GM19397 (cell line): ENCODE measurements around the gene KLF16.
"Not testable (repeated sequence)": the region's sequence is repeated elsewhere in the genome, so short reads cannot be mapped to it uniquely, and the experiment has no call there.

Source experiments
- ATAC-seq: cut with Tn5 transposase; IDR thresholded peaks from one replicate; pipeline ENCODE4 v1.9.1; 2021; ENCODE audit warnings: mild to moderate bottlenecking, moderate library complexity; ENCODE audit not compliant: unreplicated experiment

The KLF16 gene

DNA sequence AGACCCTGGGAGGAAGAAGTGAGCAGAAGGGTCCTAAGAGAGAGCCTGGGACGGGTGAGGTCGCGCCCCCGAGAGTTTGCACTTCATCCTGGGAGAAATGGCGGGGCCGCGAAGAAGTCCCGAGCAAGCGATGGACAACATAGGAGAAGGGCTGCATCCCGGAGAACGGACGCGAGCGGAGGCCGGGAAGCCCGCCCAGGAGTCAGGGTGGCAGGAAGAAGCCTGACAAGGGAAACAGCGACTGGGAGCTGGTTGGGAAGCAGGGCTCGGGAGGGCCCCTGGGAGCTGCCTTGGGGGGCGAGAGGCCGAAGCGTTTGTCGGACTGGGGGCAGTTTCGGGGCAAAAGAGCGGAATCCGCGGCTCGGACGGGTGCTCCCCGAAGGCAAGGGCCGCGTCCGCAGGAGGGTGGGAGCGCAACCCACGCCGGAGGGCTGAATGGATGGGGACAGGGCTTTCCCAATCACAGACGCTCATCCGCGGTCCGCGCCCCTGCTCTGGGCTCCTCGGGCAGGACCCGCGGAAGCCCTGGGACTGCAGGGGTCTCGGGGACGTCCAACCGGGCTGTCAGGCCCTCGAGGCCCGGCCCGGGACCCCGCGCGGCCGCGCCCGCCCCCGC is 21.4 kb upstream of the KLF16 start:
- peak; percentile 30 for ATAC-seq

DNA sequence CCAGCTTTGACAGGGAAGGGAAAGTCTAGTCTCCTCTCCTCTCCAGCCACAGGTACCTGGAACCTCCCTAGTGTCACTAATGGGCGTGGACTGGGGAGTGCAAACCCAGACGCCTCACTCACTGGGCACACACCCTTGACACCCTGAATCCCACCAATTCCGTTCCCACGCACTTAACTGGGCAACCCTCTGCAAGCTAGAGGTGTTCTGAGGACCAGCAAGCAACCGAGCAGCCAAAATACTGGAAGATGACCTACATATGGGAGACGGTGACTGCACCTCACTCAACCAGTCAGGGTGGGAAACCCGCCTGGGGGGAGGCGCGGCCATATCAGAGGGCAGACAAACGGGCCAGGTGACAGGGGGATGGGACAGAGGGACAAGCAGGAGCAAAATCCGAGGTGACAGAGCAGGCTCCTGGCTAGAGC is 20.9 kb upstream of the KLF16 start:
- no peak for ATAC-seq

DNA sequence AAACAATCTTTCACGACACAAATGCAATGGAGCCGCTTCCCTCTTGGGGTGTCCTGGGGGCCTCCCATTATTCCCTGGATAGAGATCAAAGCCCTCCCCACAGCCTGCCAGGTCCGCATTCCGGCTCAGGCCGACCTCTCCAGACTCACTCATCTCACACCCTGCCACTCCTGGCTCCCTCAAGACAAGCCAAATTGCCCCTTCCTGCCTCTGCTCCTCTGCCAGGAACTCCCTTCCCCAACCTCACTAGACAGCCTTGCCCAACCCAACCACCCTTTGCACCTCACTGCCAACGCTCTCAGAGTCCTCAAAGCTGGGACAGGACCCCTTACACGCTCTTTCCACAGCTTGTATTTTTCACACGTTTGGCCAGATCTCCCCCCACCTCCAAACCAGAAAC is 20.4 kb upstream of the KLF16 start:
- ATAC-seq: no peak

DNA sequence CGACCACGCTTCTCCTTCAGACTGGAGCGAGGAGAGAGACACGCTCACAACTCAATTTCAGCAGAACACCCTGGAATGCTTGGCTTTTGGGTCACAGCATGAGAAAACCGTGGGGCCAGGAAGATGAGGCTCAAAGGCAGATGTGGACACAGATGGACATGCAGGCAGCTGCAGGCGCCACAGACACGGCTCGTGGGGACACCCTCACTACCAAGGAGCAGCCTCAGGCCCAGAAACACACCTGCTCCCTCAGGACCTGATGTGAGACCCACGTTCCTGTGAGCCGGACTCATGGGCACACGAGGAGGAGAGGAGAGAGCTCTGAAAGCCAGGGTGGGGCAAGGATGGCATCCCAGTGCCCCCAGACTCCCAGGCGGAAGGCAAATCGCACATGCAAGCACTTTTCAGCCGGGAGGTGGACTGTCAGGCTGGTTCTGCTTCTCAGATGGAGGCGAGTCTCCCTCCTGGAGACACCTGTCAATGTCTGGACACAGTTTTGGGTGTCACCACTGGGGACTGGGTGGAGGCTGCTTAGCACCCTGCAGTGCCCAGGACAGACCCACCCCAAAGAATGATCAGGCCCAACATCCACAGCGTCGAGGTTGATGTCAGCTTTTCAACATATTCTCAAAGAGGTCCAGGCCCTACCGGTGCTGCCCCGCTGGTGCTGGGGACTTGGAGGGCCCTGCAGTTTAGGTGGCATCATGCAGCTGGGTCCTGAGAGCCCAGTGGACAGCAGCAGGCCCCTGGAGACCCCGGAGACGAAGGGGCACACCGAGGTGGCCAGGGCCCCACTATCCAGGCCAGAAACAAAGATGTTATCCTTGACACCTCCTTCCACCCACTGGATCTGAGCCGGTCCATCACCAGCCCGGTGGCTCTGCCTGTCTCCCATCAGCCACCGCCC is 19.7 kb upstream of the KLF16 start:
- no peak for ATAC-seq

DNA sequence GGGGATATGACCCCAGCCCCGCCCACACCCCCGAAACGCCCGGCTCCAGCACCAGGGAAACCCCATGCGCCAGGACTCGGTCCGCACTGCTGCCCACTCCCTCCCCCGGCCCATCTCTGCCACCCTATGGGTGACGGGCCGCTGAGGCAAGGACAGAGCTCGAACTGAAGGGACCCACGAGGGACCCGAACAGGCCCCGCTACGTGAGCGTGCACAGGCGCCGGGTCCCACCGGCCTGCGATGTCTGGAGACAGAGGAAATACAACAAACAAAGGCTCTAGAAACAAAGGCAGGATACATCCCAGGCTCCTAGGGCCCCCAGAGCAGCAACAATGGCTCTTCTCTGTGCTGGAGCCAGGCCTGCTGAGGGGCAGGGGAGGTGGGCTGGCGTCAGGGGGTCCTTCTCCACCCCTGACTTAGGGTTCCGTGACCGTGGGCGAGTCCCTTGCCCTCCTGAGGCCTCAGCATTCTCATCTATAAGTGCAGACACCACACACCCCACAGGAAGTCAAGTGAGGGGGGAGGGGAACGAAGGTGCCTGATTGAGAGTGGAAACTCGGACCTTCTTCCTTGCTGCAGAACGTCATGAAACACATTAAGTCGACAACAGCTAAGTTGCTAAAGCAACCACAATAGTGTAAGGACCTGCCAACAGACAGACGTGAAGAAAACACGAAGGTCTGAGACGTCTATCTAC is 18.9 kb upstream of the KLF16 start:
- ATAC-seq: no peak

DNA sequence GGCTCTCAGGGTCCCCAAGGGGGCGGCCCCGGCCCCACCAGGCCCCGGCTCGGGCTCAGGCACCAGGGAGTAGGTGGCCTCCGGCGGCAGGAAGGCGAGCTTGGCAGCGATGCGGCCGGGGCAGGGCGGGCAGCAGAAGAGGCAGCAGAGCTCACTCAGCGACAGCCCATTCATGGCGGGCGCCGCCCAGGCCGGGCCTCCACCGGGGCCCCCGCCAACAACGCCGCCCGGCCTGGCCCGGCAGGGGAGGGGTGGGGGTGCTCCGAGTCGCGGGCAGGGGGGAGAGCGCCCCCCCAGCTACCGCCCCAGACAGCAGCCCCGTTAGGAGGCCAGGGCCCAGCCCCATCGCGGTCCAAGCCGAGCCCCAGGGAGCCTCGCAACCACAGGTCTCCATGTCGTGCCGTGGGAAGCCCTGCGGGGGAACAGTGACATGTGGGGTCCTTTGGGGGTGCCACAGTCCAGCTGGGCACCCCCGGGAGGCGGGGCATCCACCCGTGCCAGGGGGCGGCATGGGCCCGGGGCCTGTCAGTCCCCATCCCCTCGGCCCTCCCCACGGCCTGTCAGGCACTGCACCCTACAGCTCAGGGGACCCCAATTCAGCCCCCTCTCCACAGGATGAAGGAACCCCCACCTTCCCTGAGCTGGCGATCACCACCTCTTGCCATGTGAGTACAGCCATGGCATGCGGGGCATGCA is 18.2 kb upstream of the KLF16 start:
- ATAC-seq: not testable (repeated sequence)

DNA sequence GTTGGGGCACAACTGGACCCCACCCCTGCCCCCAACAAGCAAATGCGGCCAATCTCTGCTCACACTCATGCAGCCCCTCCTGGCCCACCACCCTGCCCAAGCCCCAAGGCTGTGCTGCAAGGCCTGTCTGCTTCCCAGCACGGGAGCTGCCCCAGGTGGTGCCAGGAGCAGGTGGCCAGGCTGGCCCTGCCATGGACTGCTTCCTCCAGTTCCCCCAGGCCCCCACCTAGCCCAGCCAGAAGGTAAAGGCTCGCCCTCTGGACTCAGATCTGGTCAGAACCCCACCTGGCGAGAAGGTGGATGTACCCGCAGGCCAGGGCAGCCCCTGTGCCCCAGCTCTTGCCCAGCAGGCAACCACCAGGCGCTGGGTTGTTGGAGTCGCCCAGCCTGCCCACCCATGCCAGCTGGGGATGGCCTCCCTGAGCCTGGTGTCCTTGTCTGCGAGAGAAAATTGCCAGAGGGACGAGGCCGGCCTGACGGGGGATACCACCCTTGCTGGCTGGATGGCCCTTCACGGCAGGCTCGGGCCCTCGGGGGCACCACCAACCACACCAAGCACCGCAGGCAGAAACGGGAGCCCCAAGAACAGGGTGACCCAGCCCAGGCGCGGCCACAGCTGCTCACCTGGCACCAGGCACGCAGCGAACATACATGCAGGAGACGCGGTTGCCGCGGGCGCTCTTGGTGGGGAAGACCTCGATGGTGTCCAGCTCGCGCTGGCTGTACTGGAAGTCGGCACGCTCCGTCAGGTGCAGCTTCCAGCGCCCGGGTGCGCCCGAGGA is 17.4 kb upstream of the KLF16 start:
- ATAC-seq: no peak

DNA sequence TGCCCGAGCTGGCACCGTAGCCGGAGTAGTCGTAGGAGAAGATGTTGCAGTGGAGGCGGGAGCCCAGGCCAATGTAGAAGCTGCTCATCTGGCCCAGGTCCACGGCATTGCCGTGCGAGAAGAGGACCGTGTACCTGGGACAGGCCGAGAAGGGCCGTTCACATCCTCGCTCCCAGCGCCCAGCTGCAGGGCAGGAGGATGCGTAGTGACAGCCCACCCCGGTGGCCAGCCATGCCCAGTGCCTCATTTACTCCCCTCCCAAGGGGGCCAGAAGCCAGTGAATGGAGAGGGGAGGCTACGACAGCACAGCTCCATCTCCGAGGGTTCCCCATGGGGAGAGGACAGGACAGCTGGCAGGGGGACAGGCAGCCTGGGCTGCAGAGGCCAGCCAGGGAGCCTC is 16.6 kb upstream of the KLF16 start:
- not testable (repeated sequence) for ATAC-seq

DNA sequence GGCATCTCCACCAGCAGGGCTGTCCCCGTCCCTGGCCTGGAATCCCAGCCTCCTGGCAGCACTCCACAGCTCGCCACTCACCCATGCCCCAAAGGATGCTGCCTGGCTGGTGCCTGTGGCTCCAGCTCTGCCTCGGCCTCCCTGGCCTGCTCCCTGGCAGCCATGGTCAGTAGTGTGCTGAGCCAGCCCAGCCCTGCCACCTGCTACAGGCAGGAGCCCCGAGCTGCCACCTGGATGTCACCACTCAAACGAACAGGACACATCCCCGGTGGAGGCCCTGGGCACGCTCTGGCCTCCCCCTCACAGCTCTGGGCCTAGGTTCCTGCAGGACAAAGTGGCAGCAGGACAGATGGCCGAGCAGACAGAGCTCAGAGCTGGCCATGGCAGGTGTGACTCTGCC is 15.2 kb upstream of the KLF16 start:
- not testable (repeated sequence) for ATAC-seq

DNA sequence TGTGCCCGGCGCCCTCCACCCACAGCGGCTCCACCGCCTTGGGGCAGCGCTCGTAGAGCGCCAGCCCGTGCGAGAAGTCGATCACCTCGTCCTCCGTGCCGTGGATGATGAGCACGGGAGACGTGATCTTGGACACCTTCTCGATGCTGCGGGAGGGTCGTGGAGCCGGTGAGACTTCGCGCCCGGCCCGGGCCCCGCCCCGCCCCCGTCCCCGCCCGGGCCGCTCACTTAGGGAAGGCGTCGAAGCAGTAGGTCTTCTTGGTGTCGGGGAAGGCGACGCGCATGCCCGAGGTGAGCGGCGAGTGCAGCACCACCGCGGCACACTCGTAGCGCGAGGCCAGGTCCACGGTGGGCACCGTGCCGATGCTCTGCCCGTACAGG is 13.9 kb upstream of the KLF16 start:
- not testable (repeated sequence) for ATAC-seq

DNA sequence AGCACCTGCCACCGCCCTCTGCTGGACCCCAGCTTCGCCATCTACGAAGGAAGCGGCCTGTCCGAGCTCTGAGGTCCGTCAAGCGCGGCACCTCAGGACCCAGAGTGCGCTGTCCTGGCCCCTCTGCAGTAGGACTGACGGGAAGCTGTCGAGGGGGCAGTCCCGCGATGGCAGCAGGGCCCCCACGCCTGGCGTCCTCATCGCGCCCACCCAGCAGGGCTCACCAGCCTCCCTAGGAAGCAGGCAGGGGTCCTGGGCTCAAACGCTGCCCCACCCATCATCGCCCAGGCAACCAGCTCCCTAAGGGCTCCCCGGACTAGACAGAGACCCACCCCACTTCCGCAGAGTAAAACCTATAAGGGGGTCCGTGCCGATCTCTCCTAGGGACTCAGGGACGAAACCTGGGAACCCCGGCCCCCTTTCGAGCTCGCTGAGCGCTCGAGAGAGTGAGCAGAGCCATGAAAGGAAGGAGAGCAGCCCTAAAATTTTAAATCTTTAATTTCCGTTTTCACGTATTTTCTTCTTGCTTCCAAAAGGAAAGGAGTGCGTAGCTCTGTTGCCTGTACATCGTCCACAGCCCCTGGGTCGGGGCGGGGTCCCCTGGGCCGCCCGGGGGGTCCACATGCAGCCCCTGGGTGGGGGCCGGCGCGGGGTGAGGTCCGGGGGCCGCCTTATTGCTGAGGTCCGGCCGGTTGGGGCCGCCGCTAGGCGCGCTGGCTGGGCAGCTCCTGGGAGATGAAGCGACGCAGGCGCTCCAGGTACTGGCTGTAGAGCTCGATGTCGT is 13.3 kb upstream of the KLF16 start:
- ATAC-seq: peak; percentile 7

DNA sequence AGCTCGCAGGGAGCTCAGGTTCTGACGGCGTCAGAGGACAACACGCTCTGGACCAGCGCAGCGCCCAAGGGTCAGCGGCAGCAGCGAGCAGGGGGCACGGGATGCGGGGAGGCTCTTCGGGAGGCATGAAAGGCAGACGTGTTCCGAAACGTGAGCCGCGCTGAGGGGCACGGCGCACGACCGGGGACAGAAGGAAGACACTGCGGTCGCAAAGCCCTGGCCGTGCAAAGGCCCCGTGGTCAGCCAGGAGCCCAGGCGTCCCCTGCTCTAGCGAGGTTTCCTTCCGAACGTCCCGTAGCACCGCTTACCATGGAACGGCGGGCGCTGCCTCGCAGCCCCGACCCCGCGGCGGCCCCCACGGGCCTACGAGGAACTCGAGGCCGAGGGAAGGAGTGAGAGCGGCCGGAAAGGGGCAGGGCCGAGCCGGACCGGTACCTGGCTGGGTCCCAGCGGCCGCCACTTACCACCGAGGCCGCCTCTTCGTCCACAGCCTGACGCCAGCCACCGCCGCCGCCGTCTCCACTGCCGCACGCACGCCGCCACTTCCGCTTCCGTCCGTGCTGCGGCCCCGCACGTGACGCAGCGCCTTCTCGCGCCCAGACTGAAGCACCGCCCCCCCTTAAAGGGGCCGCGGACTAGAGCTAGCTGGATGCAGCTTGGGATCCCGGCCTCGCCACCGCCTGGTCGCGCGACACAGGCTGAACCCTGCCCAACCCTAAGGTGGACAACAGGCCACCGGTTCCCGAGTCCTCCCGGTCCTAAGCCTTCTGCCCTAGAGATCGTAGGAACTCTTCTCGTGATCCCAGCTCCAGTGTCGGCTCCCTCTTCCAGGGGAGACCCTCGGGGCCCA is 12.5 kb upstream of the KLF16 start:
- ATAC-seq: peak; percentile 86

DNA sequence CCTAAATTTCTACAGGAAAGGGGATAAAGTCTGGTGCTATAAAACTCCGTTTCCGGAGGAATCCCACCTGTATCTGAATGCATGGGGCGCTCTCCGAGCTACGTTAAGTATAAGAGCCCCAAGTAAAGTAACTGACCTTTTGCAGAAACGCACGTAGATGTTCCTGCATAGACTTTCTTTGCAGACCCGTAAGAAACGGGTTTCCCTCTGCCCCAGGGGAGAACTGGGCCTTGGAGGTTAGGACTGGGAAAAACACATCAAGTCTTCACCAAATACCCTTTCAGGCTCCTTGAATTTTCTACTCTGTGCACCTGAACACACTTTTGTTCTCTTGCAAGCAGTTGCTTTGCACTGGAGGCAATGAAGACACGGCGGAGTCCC is 11.9 kb upstream of the KLF16 start:
- not testable (repeated sequence) for ATAC-seq

DNA sequence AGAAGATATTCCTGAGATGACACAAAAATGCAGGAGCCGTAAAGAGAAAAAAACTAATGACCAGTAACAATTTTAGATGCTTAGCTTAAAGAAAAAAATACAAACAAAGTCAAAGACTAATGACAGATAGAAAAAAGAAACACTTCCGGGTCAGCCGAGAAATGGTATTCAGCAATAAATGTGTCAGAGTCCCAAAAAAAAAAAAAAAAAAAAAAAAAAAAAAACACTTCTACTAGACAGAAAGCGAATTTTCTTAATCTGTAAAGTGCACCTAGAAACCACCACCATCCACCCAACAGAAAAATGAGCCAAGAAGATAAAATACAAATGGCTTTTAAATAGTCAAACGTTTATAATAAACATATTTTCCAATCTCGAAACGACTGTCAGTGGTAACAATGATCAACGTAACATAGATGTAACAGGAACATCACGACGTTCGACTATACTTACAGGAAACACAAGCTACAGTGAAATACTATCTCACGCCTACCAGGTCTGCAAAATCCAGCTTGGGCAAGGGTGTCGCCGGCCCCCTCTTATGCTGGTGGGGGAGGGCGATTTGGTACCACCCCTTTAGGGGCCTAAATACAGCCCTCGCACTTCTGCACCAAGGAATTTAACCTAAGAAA is 11.3 kb upstream of the KLF16 start:
- ATAC-seq: no peak

DNA sequence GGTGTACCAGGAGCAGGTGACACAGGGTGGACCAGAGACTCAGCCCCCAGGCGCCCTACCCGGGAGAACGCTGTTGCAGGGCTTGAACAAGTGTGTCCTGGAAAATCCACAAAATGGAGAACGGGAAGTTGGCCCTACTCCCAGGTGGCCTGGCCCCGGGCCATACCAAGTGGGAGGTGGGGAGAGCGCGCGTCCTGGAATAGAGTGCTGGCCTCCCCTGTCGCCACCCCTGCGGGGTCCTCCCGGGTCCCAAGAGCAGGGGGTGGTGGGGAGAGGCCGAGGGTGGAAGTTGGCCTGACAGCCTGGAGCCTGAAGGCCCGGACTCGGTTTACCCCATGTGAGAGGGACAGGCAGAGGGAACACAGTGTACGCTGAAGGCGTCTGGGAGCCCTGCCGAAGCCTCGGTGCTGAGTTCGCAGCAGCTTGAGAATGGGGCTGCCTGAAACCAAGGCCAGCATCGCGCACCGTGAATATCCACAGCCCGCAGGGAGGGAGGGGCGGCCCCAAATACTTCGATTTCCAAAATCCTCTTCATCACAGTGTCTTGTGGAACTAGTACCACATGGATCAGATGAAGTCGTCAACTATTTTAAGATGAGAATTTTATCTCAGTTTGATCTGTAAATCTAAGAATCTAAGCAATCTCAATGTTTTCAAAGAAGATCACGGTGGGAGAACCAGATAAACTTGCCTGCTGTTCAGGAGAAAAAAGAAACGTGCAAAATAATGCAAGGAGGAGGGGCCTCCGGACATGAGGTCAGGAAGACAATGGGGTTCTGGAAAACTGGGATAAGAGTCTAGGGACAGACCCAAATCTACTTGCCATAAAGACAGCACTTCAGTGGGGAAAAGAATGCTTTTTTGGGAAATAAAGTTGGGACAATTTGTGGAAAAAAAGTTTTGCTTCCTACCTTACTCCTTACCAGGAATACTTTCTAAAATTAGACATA is 10.4 kb upstream of the KLF16 start:
- ATAC-seq: no peak

DNA sequence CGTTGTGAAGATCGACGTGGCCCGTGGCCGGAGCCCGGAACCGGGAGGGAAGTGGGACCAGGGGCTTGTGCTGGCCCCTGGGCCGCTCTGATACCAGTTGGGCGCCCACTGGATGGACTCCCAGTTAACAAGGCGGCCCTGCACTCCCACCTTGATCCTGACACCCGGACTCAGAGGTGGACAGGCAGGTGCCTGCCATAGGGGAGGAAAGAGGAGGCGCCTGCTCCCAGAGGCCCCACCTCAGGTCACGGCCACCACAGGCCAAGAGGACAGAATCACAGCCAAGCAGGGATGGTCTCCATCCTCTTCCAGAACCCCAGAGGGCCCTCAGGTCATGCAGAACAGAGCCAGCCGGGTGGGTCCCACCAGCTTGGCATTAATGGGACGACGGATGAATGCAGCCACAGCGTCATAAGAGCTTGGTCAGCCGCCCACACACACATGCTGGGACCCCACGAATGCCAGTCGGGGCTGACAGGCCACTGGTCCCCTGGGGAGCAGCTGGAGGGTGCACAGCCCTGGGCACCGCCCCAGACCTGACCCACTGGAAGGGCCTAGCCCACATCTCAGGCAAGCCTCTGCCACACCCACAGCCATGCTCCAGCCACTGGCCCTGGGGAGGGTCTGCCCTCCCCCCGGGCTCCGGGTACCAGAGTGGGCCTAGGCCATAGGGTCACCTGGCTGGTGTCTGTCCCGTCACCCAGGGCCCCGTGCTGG is 9.6 kb upstream of the KLF16 start:
- no peak for ATAC-seq

DNA sequence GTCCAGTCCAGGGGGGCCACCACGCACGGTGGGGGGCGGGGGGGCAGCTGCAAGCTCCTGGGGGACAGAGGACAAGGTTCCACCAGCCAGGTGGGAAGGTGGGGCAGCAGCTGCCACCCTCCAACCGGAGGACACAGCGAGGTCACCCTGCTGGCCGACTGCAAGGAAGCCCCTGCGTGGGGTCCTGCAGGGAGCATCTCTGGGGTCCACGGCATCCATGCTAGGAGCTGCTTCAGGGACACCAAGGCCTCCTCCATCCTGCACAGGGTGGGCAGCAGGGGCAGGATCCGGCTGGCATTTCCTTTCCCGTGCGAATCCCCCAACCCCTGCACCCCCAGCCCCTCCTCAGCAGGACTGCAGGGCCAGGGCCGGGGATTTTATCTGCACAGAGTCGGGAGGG is 8.3 kb upstream of the KLF16 start:
- no peak for ATAC-seq
